DOHH2 (cell line): ENCODE data around the gene CXorf65.
A peak's percentile ranks its signal among the peaks of the same experiment; 100 is the strongest.

Source experiments
- H3F3A ChIP-seq: fragments of 200-600 bp; sonication (generic), shearing (Covaris generic); 2 replicates; pipeline ENCODE4 v1.6.0; 2016; ENCODE audit warnings: antibody characterized with exemption, mild to moderate bottlenecking; ENCODE audit not compliant: control insufficient read depth, insufficient read depth
- H3K27ac ChIP-seq: fragments of 200-600 bp; sonication (generic); 2 replicates; pipeline ENCODE4 v1.5.1; 2014; ENCODE audit warnings: low read depth, mild to moderate bottlenecking, low read length, moderate library complexity
- H3K27me3 ChIP-seq: fragments of 200-600 bp; sonication (generic); 2 replicates; pipeline ENCODE4 v1.6.1; 2014; ENCODE audit warnings: mild to moderate bottlenecking, low read length, mixed read lengths; ENCODE audit not compliant: control insufficient read depth
- H3K36me3 ChIP-seq: fragments of 200-600 bp; sonication (generic); 2 replicates; pipeline ENCODE4 v1.6.1; 2014; ENCODE audit warnings: mild to moderate bottlenecking, low read length, moderate library complexity, mixed read lengths; ENCODE audit not compliant: control insufficient read depth
- H3K4me1 ChIP-seq: fragments of 200-600 bp; sonication (generic); 2 replicates; pipeline ENCODE4 v1.6.1; 2014; ENCODE audit warnings: mild to moderate bottlenecking, low read length, mixed read lengths; ENCODE audit not compliant: control insufficient read depth
- H3K4me2 ChIP-seq: fragments of 200-600 bp; sonication (generic); 2 replicates; pipeline ENCODE4 v1.6.0; 2014; ENCODE audit warnings: mild to moderate bottlenecking, low read length, moderate library complexity
- H3K4me3 ChIP-seq: fragments of 200-600 bp; sonication (generic); 2 replicates; pipeline ENCODE4 v1.5.1; 2014; ENCODE audit warnings: mild to moderate bottlenecking, low read length, mixed read lengths
- H3K79me2 ChIP-seq: fragments of 200-600 bp; sonication (generic); 2 replicates; pipeline ENCODE4 v1.6.1; 2014; ENCODE audit warnings: mild to moderate bottlenecking, low read length, mixed read lengths; ENCODE audit not compliant: control insufficient read depth
- H3K9me2 ChIP-seq: fragments of 200-600 bp; sonication (generic); replicated peaks from 2 replicates; pipeline ENCODE4 v1.6.1; 2014; ENCODE audit warnings: mild to moderate bottlenecking, low read length, mixed read lengths; ENCODE audit not compliant: control insufficient read depth
- H3K9me3 ChIP-seq: fragments of 200-600 bp; sonication (generic); 2 replicates; pipeline ENCODE4 v1.6.1; 2014; ENCODE audit warnings: antibody characterized with exemption, low read length, mixed read lengths; ENCODE audit not compliant: control insufficient read depth, insufficient read depth
- H4K20me1 ChIP-seq: fragments of 200-600 bp; sonication (generic); 2 replicates; pipeline ENCODE4 v1.6.0; 2014; ENCODE audit warnings: low read depth, mild to moderate bottlenecking, antibody characterized with exemption, low read length, moderate library complexity; ENCODE audit not compliant: control insufficient read depth, insufficient read depth
- CTCF ChIP-seq: fragments of 200-600 bp; sonication (generic); IDR thresholded peaks from one replicate; pipeline ENCODE4 v1.5.1; 2014; ENCODE audit warnings: antibody characterized with exemption, mild to moderate bottlenecking, low read depth, low read length; ENCODE audit not compliant: poor library complexity, severe bottlenecking
- EZH2phosphoT487 ChIP-seq: fragments of 200-600 bp; sonication (generic); IDR thresholded peaks from 2 replicates; pipeline ENCODE4 v1.6.1; 2017; ENCODE audit warnings: borderline replicate concordance, mild to moderate bottlenecking, antibody characterized with exemption, low read length, moderate library complexity, mixed read lengths

CXorf65 gene

GRCh38 chrX:71128915-71129765 is 22.6 kb upstream of the CXorf65 start:
- H3K27me3 ChIP-seq = no peaks in the 10 kb centered on the region
- H3K9me3 ChIP-seq = no peaks in the 10 kb centered on the region
- H3K36me3 ChIP-seq = peaks cover 41% of the 10 kb centered on the region
- H3K4me1 ChIP-seq = no peaks in the 10 kb centered on the region
- H3K79me2 ChIP-seq = no peaks in the 10 kb centered on the region
- TF ChIP-seq CTCF = peak; percentile 81
- no peak for TF ChIP-seq EZH2phosphoT487
- H4K20me1 ChIP-seq = no peaks in the 10 kb centered on the region
- H3K9me2 ChIP-seq = no peaks in the 10 kb centered on the region
- no peak overlapping the region for H3K4me3 ChIP-seq
- H3F3A ChIP-seq = no peaks in the 10 kb centered on the region
- no peak overlapping the region for H3K27ac ChIP-seq
- no peak overlapping the region for H3K4me2 ChIP-seq

GRCh38 chrX:71128166-71128833 is 21.8 kb upstream of the CXorf65 start:
- no peaks in the 10 kb centered on the region for H3K27me3 ChIP-seq
- H3K9me2 ChIP-seq = no peaks in the 10 kb centered on the region
- H3K4me2 ChIP-seq = no peak overlapping the region
- no peak for TF ChIP-seq CTCF
- TF ChIP-seq EZH2phosphoT487 = no peak
- H3K9me3 ChIP-seq = no peaks in the 10 kb centered on the region
- no peaks in the 10 kb centered on the region for H3F3A ChIP-seq
- no peaks in the 10 kb centered on the region for H4K20me1 ChIP-seq
- H3K27ac ChIP-seq = no peak overlapping the region
- H3K4me1 ChIP-seq = no peaks in the 10 kb centered on the region
- H3K79me2 ChIP-seq = no peaks in the 10 kb centered on the region
- H3K36me3 ChIP-seq = peaks cover 48% of the 10 kb centered on the region
- H3K4me3 ChIP-seq = no peak overlapping the region

- Histone ChIP-seq H3K9me2 (no peaks in the 10 kb centered on the region), H4K20me1 (no peaks in the 10 kb centered on the region), H3K4me3 (peak overlapping the region; percentile 81), H3K4me2 (peak overlapping the region; percentile 77), H3K4me1 (peaks cover 11% of the 10 kb centered on the region), H3K27ac (no peak overlapping the region), H3K9me3 (no peaks in the 10 kb centered on the region), H3K27me3 (no peaks in the 10 kb centered on the region), H3K79me2 (no peaks in the 10 kb centered on the region), H3F3A (no peaks in the 10 kb centered on the region), H3K36me3 (peaks cover 30% of the 10 kb centered on the region)
- TF ChIP-seq CTCF (no peak), EZH2phosphoT487 (no peak)
These were observed 12.5 kb upstream of the CXorf65 start for GRCh38 chrX:71118985-71119535.
